GM21619 (cell line): ENCODE data around the gene RFNG.

Experiments
- ATAC-seq: cut with Tn5 transposase; IDR thresholded peaks from one replicate; pipeline ENCODE4 v1.9.1; 2021; ENCODE audit not compliant: unreplicated experiment

Gene RFNG

GRCh38 chr17:82059272-82060000 is 7.8 kb upstream of the RFNG start:
- ATAC-seq, result no peak

GRCh38 chr17:82058855-82059249 is 7.2 kb upstream of the RFNG start:
- no peak for ATAC-seq

- no peak for ATAC-seq
Observed at GRCh38 chr17:82058230-82058854, 6.7 kb upstream of the RFNG start.

- no peak for ATAC-seq
Observed at GRCh38 chr17:82056729-82057621, 5.4 kb upstream of the RFNG start.

- ATAC-seq, result no peak
Observed at GRCh38 chr17:82055965-82056728, 4.5 kb upstream of the RFNG start.

- no peak for ATAC-seq
Observed at GRCh38 chr17:82055023-82055964, 3.7 kb upstream of the RFNG start.

- ATAC-seq, result no peak
Observed at GRCh38 chr17:82054351-82055022, 2.9 kb upstream of the RFNG start.

GRCh38 chr17:82053556-82054263 is 2.1 kb upstream of the RFNG start:
- no peak for ATAC-seq

GRCh38 chr17:82053130-82053529 is 1.5 kb upstream of the RFNG start:
- ATAC-seq, result no peak

- ATAC-seq, result no peak
Observed at GRCh38 chr17:82052638-82053059, 1.0 kb upstream of the RFNG start.

GRCh38 chr17:82050761-82051641 is 610 bp downstream of the RFNG start:
- ATAC-seq, result no peak

- ATAC-seq, result no peak
Observed at GRCh38 chr17:82050152-82050760, 1.4 kb downstream of the RFNG start.

GRCh38 chr17:82049521-82049971 is 2.1 kb downstream of the RFNG start:
- no peak for ATAC-seq

- no peak for ATAC-seq
Observed at GRCh38 chr17:82049106-82049505, 2.5 kb downstream of the RFNG start.

GRCh38 chr17:82048571-82048971 is 3.0 kb downstream of the RFNG start:
- ATAC-seq, result no peak

- ATAC-seq, result no peak
Observed at GRCh38 chr17:82047914-82048570, 3.6 kb downstream of the RFNG start.

GRCh38 chr17:82047379-82047778 is 4.2 kb downstream of the RFNG start:
- no peak for ATAC-seq
